ES-I3 (cell line): ENCODE data around the gene GNB1L.

Experiments
- H3K36me3 ChIP-seq: 2 replicates; pipeline ENCODE4 v1.6.1; 2013; ENCODE audit warnings: mild to moderate bottlenecking, low read length, control low read depth, moderate library complexity; ENCODE audit not compliant: insufficient read depth
- H3K4me1 ChIP-seq: 2 replicates; pipeline ENCODE4 v1.6.1; 2013; ENCODE audit warnings: mild to moderate bottlenecking, control low read depth, low read length; ENCODE audit not compliant: insufficient read depth
- H3K9ac ChIP-seq: 2 replicates; pipeline ENCODE4 v1.6.1; 2013; ENCODE audit warnings: low read depth, mild to moderate bottlenecking, low read length, moderate library complexity
- H3K9me3 ChIP-seq: 2 replicates; pipeline ENCODE4 v1.6.1; 2013; ENCODE audit warnings: mild to moderate bottlenecking, low read length, moderate library complexity; ENCODE audit not compliant: control insufficient read depth, insufficient read depth

GNB1L gene

GRCh38 chr22:19815093-19815822, 39.4 kb downstream of the GNB1L start:
- no peaks in the 10 kb centered on the region for H3K9me3 ChIP-seq
- no peaks in the 10 kb centered on the region for H3K36me3 ChIP-seq
- no peaks in the 10 kb centered on the region for H3K4me1 ChIP-seq
- no peak overlapping the region for H3K9ac ChIP-seq

- Histone ChIP-seq H3K36me3 (no peaks in the 10 kb centered on the region), H3K9me3 (no peaks in the 10 kb centered on the region), H3K9ac (no peak overlapping the region), H3K4me1 (no peaks in the 10 kb centered on the region)
These were observed 40.2 kb downstream of the GNB1L start for GRCh38 chr22:19814428-19814827.

GRCh38 chr22:19812910-19813309, 41.8 kb downstream of the GNB1L start:
- Histone ChIP-seq H3K4me1 (no peaks in the 10 kb centered on the region), H3K9me3 (no peaks in the 10 kb centered on the region), H3K36me3 (no peaks in the 10 kb centered on the region), H3K9ac (no peak overlapping the region)

GRCh38 chr22:19811811-19812771, 42.6 kb downstream of the GNB1L start:
- Histone ChIP-seq H3K36me3 (no peaks in the 10 kb centered on the region), H3K9me3 (no peaks in the 10 kb centered on the region), H3K9ac (no peak overlapping the region), H3K4me1 (no peaks in the 10 kb centered on the region)

GRCh38 chr22:19811211-19811621, 43.5 kb downstream of the GNB1L start:
- Histone ChIP-seq H3K36me3 (no peaks in the 10 kb centered on the region), H3K4me1 (no peaks in the 10 kb centered on the region), H3K9me3 (no peaks in the 10 kb centered on the region)

GRCh38 chr22:19810381-19811201, 44.1 kb downstream of the GNB1L start:
- no peak overlapping the region for H3K9ac ChIP-seq
- no peaks in the 10 kb centered on the region for H3K4me1 ChIP-seq
- H3K9me3 ChIP-seq = no peaks in the 10 kb centered on the region
- no peaks in the 10 kb centered on the region for H3K36me3 ChIP-seq

More at GRCh38 chr22:19811211-19811621, 43.5 kb downstream of the GNB1L start:
- no peak overlapping the region for H3K9ac ChIP-seq

GRCh38 chr22:19809741-19810140, 44.9 kb downstream of the GNB1L start:
- Histone ChIP-seq H3K36me3 (no peaks in the 10 kb centered on the region), H3K9ac (no peak overlapping the region), H3K9me3 (no peaks in the 10 kb centered on the region), H3K4me1 (no peaks in the 10 kb centered on the region)

GRCh38 chr22:19808873-19809478, 45.7 kb downstream of the GNB1L start:
- no peak overlapping the region for H3K9ac ChIP-seq
- H3K36me3 ChIP-seq = no peaks in the 10 kb centered on the region
- no peaks in the 10 kb centered on the region for H3K4me1 ChIP-seq
- no peaks in the 10 kb centered on the region for H3K9me3 ChIP-seq

GRCh38 chr22:19807914-19808872, 46.5 kb downstream of the GNB1L start:
- Histone ChIP-seq H3K9me3 (no peaks in the 10 kb centered on the region), H3K9ac (no peak overlapping the region), H3K36me3 (no peaks in the 10 kb centered on the region), H3K4me1 (no peaks in the 10 kb centered on the region)

- Histone ChIP-seq H3K9me3 (no peaks in the 10 kb centered on the region), H3K9ac (no peak overlapping the region), H3K36me3 (no peaks in the 10 kb centered on the region), H3K4me1 (no peaks in the 10 kb centered on the region)
These were observed 47.3 kb downstream of the GNB1L start for GRCh38 chr22:19807161-19807913.

GRCh38 chr22:19806213-19807160, 48.2 kb downstream of the GNB1L start:
- H3K4me1 ChIP-seq = no peaks in the 10 kb centered on the region
- no peaks in the 10 kb centered on the region for H3K36me3 ChIP-seq
- no peaks in the 10 kb centered on the region for H3K9me3 ChIP-seq
- H3K9ac ChIP-seq = no peak overlapping the region

- H3K4me1 ChIP-seq = no peaks in the 10 kb centered on the region
- no peaks in the 10 kb centered on the region for H3K36me3 ChIP-seq
These were observed 48.9 kb downstream of the GNB1L start for GRCh38 chr22:19805821-19806212.

More at GRCh38 chr22:19805821-19806212, 48.9 kb downstream of the GNB1L start:
- Histone ChIP-seq H3K9me3 (no peaks in the 10 kb centered on the region), H3K9ac (no peak overlapping the region)
